Skin epidermis (tissue), 12 donors: Measurements from ENCODE around the gene NAGA.

Experiments used
- H3K27ac ChIP-seq, 21 experiments: fragments of 200-600 bp; sonication (generic) in 11 of 21; one replicate each; pipeline ENCODE4 v1.5.0; 2020; ENCODE audit warnings: mild to moderate bottlenecking in 3 of 21, inconsistent platforms in 2 of 21, moderate library complexity in 2 of 21
- H3K4me3 ChIP-seq, 7 experiments: fragments of 200-600 bp; sonication (generic) in 2 of 7; one replicate each; pipeline ENCODE4 v1.5.0; 2020; ENCODE audit warnings: inconsistent platforms in 2 of 7, mild to moderate bottlenecking in 2 of 7, moderate library complexity in 1 of 7

Gene NAGA

GRCh38 chr22:42060489-42060888, 10.1 kb downstream of the NAGA start:
- Histone ChIP-seq H3K4me3 (no peak overlapping the region), H3K27ac (no peak overlapping the region)

GRCh38 chr22:42056757-42057511, 13.7 kb downstream of the NAGA start:
- Histone ChIP-seq H3K27ac (no peak overlapping the region), H3K4me3 (no peak overlapping the region)

GRCh38 chr22:42052765-42053164, 17.8 kb downstream of the NAGA start:
- Histone ChIP-seq H3K27ac (no peak overlapping the region), H3K4me3 (no peak overlapping the region)

- Histone ChIP-seq H3K27ac (no peak overlapping the region), H3K4me3 (no peak overlapping the region)
Measured at GRCh38 chr22:42050641-42051180, 19.9 kb downstream of the NAGA start.

GRCh38 chr22:42041784-42042183, 28.8 kb downstream of the NAGA start:
- no peak overlapping the region for H3K27ac ChIP-seq
- H3K4me3 ChIP-seq = no peak overlapping the region

GRCh38 chr22:42039271-42039670, 31.3 kb downstream of the NAGA start:
- no peak overlapping the region for H3K27ac ChIP-seq
- no peak overlapping the region for H3K4me3 ChIP-seq

- Histone ChIP-seq H3K4me3 (no peak overlapping the region), H3K27ac (no peak overlapping the region)
Measured at GRCh38 chr22:42035256-42035655, 35.4 kb downstream of the NAGA start.

- no peak overlapping the region for H3K27ac ChIP-seq
- H3K4me3 ChIP-seq = no peak overlapping the region
Measured at GRCh38 chr22:42033263-42034181, 37.1 kb downstream of the NAGA start.

GRCh38 chr22:42026705-42027104, 43.9 kb downstream of the NAGA start:
- Histone ChIP-seq H3K27ac (no peak overlapping the region), H3K4me3 (no peak overlapping the region)

- H3K27ac ChIP-seq = no peak overlapping the region
- no peak overlapping the region for H3K4me3 ChIP-seq
Measured at GRCh38 chr22:42025421-42025820, 45.2 kb downstream of the NAGA start.

- Histone ChIP-seq H3K27ac (no peak overlapping the region), H3K4me3 (no peak overlapping the region)
Measured at GRCh38 chr22:42022162-42022847, 48.3 kb downstream of the NAGA start.

- Histone ChIP-seq H3K4me3 (no peak overlapping the region), H3K27ac (no peak overlapping the region)
Measured at GRCh38 chr22:42021571-42021970, 49.0 kb downstream of the NAGA start.

GRCh38 chr22:42018224-42018623, 52.4 kb downstream of the NAGA start:
- no peak overlapping the region for H3K27ac ChIP-seq
- no peak overlapping the region for H3K4me3 ChIP-seq

- Histone ChIP-seq H3K4me3 (no peak overlapping the region), H3K27ac (no peak overlapping the region)
Measured at GRCh38 chr22:42016111-42016510, 54.5 kb downstream of the NAGA start.

- no peak overlapping the region for H3K27ac ChIP-seq
- no peak overlapping the region for H3K4me3 ChIP-seq
Measured at GRCh38 chr22:42013385-42013784, 57.2 kb downstream of the NAGA start.

GRCh38 chr22:42010778-42011177, 59.8 kb downstream of the NAGA start:
- no peak overlapping the region for H3K4me3 ChIP-seq
- H3K27ac ChIP-seq = no peak overlapping the region
